Trophoblast cell (in vitro differentiated cells and primary cell): ENCODE data around the gene PRAMEF2. TPM values are rescaled to one million over a fixed set of nuclear protein-coding genes. Genes with fewer than 3 reads are reported as not detected.
"Not testable (repeated sequence)": the region's sequence is repeated elsewhere in the genome, so short reads cannot be mapped to it uniquely, and the experiment has no call there.

Source experiments
- DNase-seq, 2 donors: peaks; one replicate each; pipeline ENCODE4 v3.0.0-alpha.2; 2016
- H2AFZ ChIP-seq: 2 replicates; pipeline ENCODE4 v1.6.1; 2013; ENCODE audit warnings: low read length, moderate library complexity, mild to moderate bottlenecking; ENCODE audit not compliant: insufficient read depth, poor library complexity
- H2AK5ac ChIP-seq: 2 replicates; pipeline ENCODE4 v1.6.1; 2013; ENCODE audit warnings: mild to moderate bottlenecking, low read length
- H2BK120ac ChIP-seq: 2 replicates; pipeline ENCODE4 v1.6.1; 2013; ENCODE audit warnings: low read length, mild to moderate bottlenecking, moderate library complexity; ENCODE audit not compliant: insufficient read depth, poor library complexity
- H2BK12ac ChIP-seq: 2 replicates; pipeline ENCODE4 v1.6.1; 2013; ENCODE audit warnings: mild to moderate bottlenecking, low read length, moderate library complexity
- H2BK5ac ChIP-seq: 2 replicates; pipeline ENCODE4 v1.6.1; 2013; ENCODE audit warnings: low read length, low read depth, moderate library complexity, mild to moderate bottlenecking; ENCODE audit not compliant: poor library complexity
- H3K14ac ChIP-seq: 2 replicates; pipeline ENCODE4 v1.6.1; 2013; ENCODE audit warnings: mild to moderate bottlenecking, low read length
- H3K18ac ChIP-seq: 2 replicates; pipeline ENCODE4 v1.6.1; 2013; ENCODE audit warnings: mild to moderate bottlenecking, low read length
- H3K23ac ChIP-seq: 2 replicates; pipeline ENCODE4 v1.6.1; 2013; ENCODE audit warnings: low read length
- H3K27ac ChIP-seq: 2 replicates; pipeline ENCODE4 v1.5.1; 2013; ENCODE audit warnings: low read depth, mild to moderate bottlenecking, inconsistent platforms, low read length, moderate library complexity
- H3K27me3 ChIP-seq: 2 replicates; pipeline ENCODE4 v1.6.1; 2013; ENCODE audit warnings: inconsistent platforms, mild to moderate bottlenecking, low read length, moderate library complexity; ENCODE audit not compliant: insufficient read depth
- H3K36me3 ChIP-seq, 2 experiments: 1 replicate in 1 of 2; 2 replicates in 1 of 2; pipeline ENCODE4 v1.6.1; 2013; ENCODE audit warnings: low read length in 2 of 2, mild to moderate bottlenecking in 2 of 2, moderate library complexity in 1 of 2; ENCODE audit not compliant: insufficient read depth in 2 of 2, control insufficient read depth in 1 of 2
- H3K4ac ChIP-seq: 2 replicates; pipeline ENCODE4 v1.6.1; 2013; ENCODE audit warnings: low read depth, mild to moderate bottlenecking, low read length, moderate library complexity
- H3K4me1 ChIP-seq, 2 experiments: 1 replicate in 1 of 2; 2 replicates in 1 of 2; pipeline ENCODE4 v1.6.1; 2013; ENCODE audit warnings: low read length in 2 of 2, mild to moderate bottlenecking in 2 of 2, moderate library complexity in 1 of 2; ENCODE audit not compliant: insufficient read depth in 2 of 2, control insufficient read depth in 1 of 2
- H3K4me2 ChIP-seq: 2 replicates; pipeline ENCODE4 v1.6.1; 2013; ENCODE audit warnings: inconsistent platforms, mild to moderate bottlenecking, low read length, moderate library complexity
- H3K4me3 ChIP-seq: 2 replicates; pipeline ENCODE4 v1.5.1; 2013; ENCODE audit warnings: mild to moderate bottlenecking, low read depth, low read length, inconsistent platforms
- H3K79me1 ChIP-seq: one replicate; pipeline ENCODE4 v1.6.1; 2013; ENCODE audit warnings: low read length
- H3K79me2 ChIP-seq: 2 replicates; pipeline ENCODE4 v1.6.1; 2013; ENCODE audit warnings: low read length, mild to moderate bottlenecking; ENCODE audit not compliant: control insufficient read depth, insufficient read depth, poor library complexity
- H3K9ac ChIP-seq: 2 replicates; pipeline ENCODE4 v1.6.1; 2013; ENCODE audit warnings: mild to moderate bottlenecking, low read length
- H3K9me3 ChIP-seq: 2 replicates; pipeline ENCODE4 v1.6.1; 2013; ENCODE audit warnings: low read depth, mild to moderate bottlenecking, control low read depth, inconsistent platforms, low read length; ENCODE audit not compliant: insufficient read depth
- H4K12ac ChIP-seq: 2 replicates; pipeline ENCODE4 v1.6.1; 2013; ENCODE audit warnings: low read depth, mild to moderate bottlenecking, low read length, moderate library complexity
- H4K8ac ChIP-seq: 2 replicates; pipeline ENCODE4 v1.6.1; 2013; ENCODE audit warnings: low read depth, mild to moderate bottlenecking, low read length, moderate library complexity
- H4K91ac ChIP-seq: one replicate; pipeline ENCODE4 v1.6.1; 2013; ENCODE audit warnings: low read depth, mild to moderate bottlenecking, low read length, moderate library complexity
- WGBS: extraction: QIAGEN DNeasy Blood & Tissue Kit; methylation state at CpG from one replicate; pipeline ENCODE4 v1.1.7; 2013; ENCODE audit warnings: missing lambda C conversion rate; ENCODE audit not compliant: insufficient read length, insufficient coverage; ENCODE audit errors: extremely low coverage; 5-methylcytosine and 5-hydroxymethylcytosine counted together
- polyA plus RNA-seq: library from polyadenylated mRNA; stranded (reverse); fragments of 200-250 nt; gene quantifications from 2 replicates; pipeline ENCODE4 v1.2.3, GENCODE V29; 2013

The PRAMEF2 gene
- not detected in 2 replicates for polyA plus RNA-seq

DNA sequence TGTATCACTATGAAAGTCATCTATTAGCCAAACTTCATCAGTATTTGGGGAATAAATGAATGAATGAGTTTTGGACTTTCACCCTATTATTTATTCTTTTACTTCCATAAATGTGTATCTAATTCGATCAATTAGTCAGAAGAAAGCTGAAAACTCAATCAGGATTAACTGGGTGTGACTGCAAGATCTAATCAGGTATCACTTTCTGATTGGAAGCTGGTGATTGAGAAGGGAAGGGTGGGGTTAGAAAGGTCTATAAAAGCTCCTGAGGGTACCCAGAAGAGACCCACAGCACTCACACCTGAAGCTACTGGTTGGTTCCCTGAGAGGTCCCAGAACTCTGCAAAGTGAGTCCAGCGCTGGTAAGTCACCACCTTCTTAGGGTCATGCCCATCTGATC lies at the start of gene PRAMEF2:
Gene PRAMEF2, plus strand, starts transcription at position 301 of the 400 bp plus-strand sequence. CDS start 1,924 bp downstream, outside the sequence.
- not testable (repeated sequence) for H3K9me3 ChIP-seq, H4K12ac ChIP-seq, H3K23ac ChIP-seq, H3K4ac ChIP-seq, H2BK120ac ChIP-seq, H4K91ac ChIP-seq, H2AK5ac ChIP-seq, H3K27ac ChIP-seq, H3K79me1 ChIP-seq, H3K4me2 ChIP-seq, H3K4me1 ChIP-seq, H2BK12ac ChIP-seq, H2BK5ac ChIP-seq, H3K4me3 ChIP-seq, DNase-seq, H3K9ac ChIP-seq, H3K27me3 ChIP-seq, H3K14ac ChIP-seq, H3K79me2 ChIP-seq, H3K18ac ChIP-seq, H3K36me3 ChIP-seq, H4K8ac ChIP-seq, H2AFZ ChIP-seq
- WGBS = no CpG with 5 or more reads among the region's 2 CpGs

- H4K91ac ChIP-seq = no peak overlapping the region
- H3K9me3 ChIP-seq = peaks cover 32% of the 10 kb centered on the region
- H3K14ac ChIP-seq = no peak overlapping the region
- H3K23ac ChIP-seq = no peak overlapping the region
- no peak overlapping the region for H2BK120ac ChIP-seq
- H3K79me2 ChIP-seq = no peaks in the 10 kb centered on the region
- H3K27me3 ChIP-seq = no peaks in the 10 kb centered on the region
- no peak for DNase-seq
- no peak overlapping the region for H2BK5ac ChIP-seq
- no peak overlapping the region for H2AFZ ChIP-seq
- no CpG with 5 or more reads among the region's 1 CpG for WGBS
- no peaks in the 10 kb centered on the region for H3K79me1 ChIP-seq
- no peak overlapping the region for H4K12ac ChIP-seq
- H2AK5ac ChIP-seq = no peak overlapping the region
- H3K4me2 ChIP-seq = no peak overlapping the region
- no peak overlapping the region for H2BK12ac ChIP-seq
- H3K18ac ChIP-seq = no peak overlapping the region
- no peak overlapping the region for H3K9ac ChIP-seq
- H3K36me3 ChIP-seq = no peaks in the 10 kb centered on the region
- no peak overlapping the region for H4K8ac ChIP-seq
- H3K4me1 ChIP-seq = no peaks in the 10 kb centered on the region
- H3K4me3 ChIP-seq = no peak overlapping the region
- H3K27ac ChIP-seq = no peak overlapping the region
- no peak overlapping the region for H3K4ac ChIP-seq
Observed at GRCh38 chr1:12809933-12810332, 47.0 kb upstream of the PRAMEF2 start.

GRCh38 chr1:12810691-12811408 lies 46.0 kb upstream of the PRAMEF2 start:
- Histone ChIP-seq H2AFZ (no peak overlapping the region), H3K4me2 (no peak overlapping the region), H3K27ac (no peak overlapping the region), H4K8ac (no peak overlapping the region), H3K4me1 (no peaks in the 10 kb centered on the region), H2BK5ac (no peak overlapping the region), H2AK5ac (no peak overlapping the region), H4K12ac (no peak overlapping the region), H3K18ac (no peak overlapping the region), H3K9ac (no peak overlapping the region), H3K4me3 (no peak overlapping the region), H3K23ac (no peak overlapping the region), H2BK120ac (no peak overlapping the region), H2BK12ac (no peak overlapping the region), H3K79me2 (no peaks in the 10 kb centered on the region), H3K9me3 (peaks cover 32% of the 10 kb centered on the region), H4K91ac (no peak overlapping the region), H3K4ac (no peak overlapping the region), H3K79me1 (no peaks in the 10 kb centered on the region), H3K36me3 (no peaks in the 10 kb centered on the region), H3K27me3 (no peaks in the 10 kb centered on the region), H3K14ac (no peak overlapping the region)
- no peak for DNase-seq
- no CpG with 5 or more reads among the region's 5 CpGs for WGBS

DNA sequence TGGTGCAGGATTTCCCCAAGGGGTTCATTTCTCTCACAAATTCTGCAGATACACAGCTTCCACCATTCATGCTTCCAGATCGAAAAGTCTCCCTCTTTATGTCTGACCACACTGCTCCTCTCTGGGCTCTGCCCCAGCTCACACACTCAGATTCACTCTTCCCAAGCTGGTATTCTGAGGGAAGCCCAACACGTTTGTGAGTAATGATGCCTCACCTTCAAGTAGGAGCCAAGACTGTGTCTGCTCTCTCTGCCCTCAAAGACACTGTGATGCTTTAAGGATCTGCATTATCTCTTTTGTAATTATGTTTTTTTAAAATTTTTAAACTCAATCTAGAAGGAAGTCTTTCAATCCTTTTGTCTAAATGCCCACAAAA lies 45.5 kb upstream of the PRAMEF2 start:
- Histone ChIP-seq H3K23ac (no peak overlapping the region), H3K9me3 (peaks cover 31% of the 10 kb centered on the region), H3K27me3 (no peaks in the 10 kb centered on the region), H3K4me2 (no peak overlapping the region), H2AK5ac (no peak overlapping the region), H4K91ac (no peak overlapping the region), H2BK12ac (no peak overlapping the region), H3K79me1 (no peaks in the 10 kb centered on the region), H3K18ac (no peak overlapping the region), H3K79me2 (no peaks in the 10 kb centered on the region), H3K27ac (no peak overlapping the region), H2BK5ac (no peak overlapping the region), H3K4me1 (no peaks in the 10 kb centered on the region), H3K4me3 (no peak overlapping the region), H3K14ac (no peak overlapping the region), H3K9ac (no peak overlapping the region), H3K4ac (no peak overlapping the region), H2AFZ (no peak overlapping the region), H4K12ac (no peak overlapping the region), H2BK120ac (no peak overlapping the region), H3K36me3 (no peaks in the 10 kb centered on the region), H4K8ac (no peak overlapping the region)
- WGBS = no CpG with 5 or more reads among the region's 2 CpGs
- no peak for DNase-seq
